IPS DF 4.7 (cell line): ENCODE data around the gene SHROOM1.

Experiments
- DNase-seq: peaks from one replicate; pipeline ENCODE4 v3.0.0-alpha.2; 2013; ENCODE audit warnings: low spot score; ENCODE audit errors: extremely low read depth

Gene SHROOM1

GRCh38 chr5:132850066-132850465 lies 19.6 kb upstream of the SHROOM1 start:
- no peak for DNase-seq

- no peak for DNase-seq
Measured at GRCh38 chr5:132849347-132849746, 18.9 kb upstream of the SHROOM1 start.

GRCh38 chr5:132848270-132848669 lies 17.8 kb upstream of the SHROOM1 start:
- no peak for DNase-seq

- no peak for DNase-seq
Measured at GRCh38 chr5:132841305-132841704, 10.9 kb upstream of the SHROOM1 start.

GRCh38 chr5:132840896-132841295 lies 10.4 kb upstream of the SHROOM1 start:
- DNase-seq = no peak

GRCh38 chr5:132840313-132840712 lies 9.9 kb upstream of the SHROOM1 start:
- no peak for DNase-seq

GRCh38 chr5:132839426-132840301 lies 9.2 kb upstream of the SHROOM1 start:
- DNase-seq = no peak

- DNase-seq = no peak
Measured at GRCh38 chr5:132838516-132839282, 8.3 kb upstream of the SHROOM1 start.

- no peak for DNase-seq
Measured at GRCh38 chr5:132837868-132838267, 7.4 kb upstream of the SHROOM1 start.

GRCh38 chr5:132836852-132837251 lies 6.4 kb upstream of the SHROOM1 start:
- DNase-seq = no peak

GRCh38 chr5:132834057-132834456 lies 3.6 kb upstream of the SHROOM1 start:
- no peak for DNase-seq

GRCh38 chr5:132832612-132833011 lies 2.2 kb upstream of the SHROOM1 start:
- DNase-seq = no peak

GRCh38 chr5:132831095-132831860 lies 831 bp upstream of the SHROOM1 start:
- DNase-seq = no peak

GRCh38 chr5:132829742-132830435 lies 558 bp downstream of the SHROOM1 start:
- no peak for DNase-seq

GRCh38 chr5:132828846-132829494 lies 1.5 kb downstream of the SHROOM1 start:
- no peak for DNase-seq

- DNase-seq = no peak
Measured at GRCh38 chr5:132827943-132828673, 2.3 kb downstream of the SHROOM1 start.

- DNase-seq = no peak
Measured at GRCh38 chr5:132826424-132827082, 3.9 kb downstream of the SHROOM1 start.

- DNase-seq = no peak
Measured at GRCh38 chr5:132825834-132826391, 4.5 kb downstream of the SHROOM1 start.
